B cell (primary cell): ENCODE measurements around the gene TMEM273. TPM values are rescaled to one million over a fixed set of nuclear protein-coding genes. Genes with fewer than 3 reads are reported as not detected.

ENCODE experiments used
- ATAC-seq: fragments of 200-7000 bp; cut with Tn5 transposase; one replicate; pipeline ENCODE4 v1.10.0; 2021; ENCODE audit warnings: low read depth, mild to moderate bottlenecking, moderate number of reproducible peaks, moderate library complexity
- CTCF ChIA-PET: fragments of 350-600 bp; sonication (Branson Sonifier 250); formaldehyde crosslinking; loops from one replicate; lab custom pipeline; 2021; ENCODE audit warnings: antibody characterized with exemption, inconsistent platforms; lab: Charles Lee
- POLR2A ChIA-PET: fragments of 350-600 bp; sonication (Branson Sonifier 250); formaldehyde crosslinking; loops from one replicate; lab custom pipeline; 2021; ENCODE audit warnings: antibody characterized with exemption; lab: Charles Lee
- DNase-seq: peaks from one replicate; pipeline ENCODE4 v3.0.0; 2013
- H2AFZ ChIP-seq: 2 replicates; pipeline ENCODE4 v1.6.1; 2012; ENCODE audit warnings: mild to moderate bottlenecking, low read depth, low read length; ENCODE audit not compliant: insufficient read depth, poor library complexity, severe bottlenecking
- H3K27ac ChIP-seq, 2 donors: 1 replicate in 1 of 2; 2 replicates in 1 of 2; pipeline ENCODE4 v1.5.1; 2012 to 2013; ENCODE audit warnings: low read length in 2 of 2, mild to moderate bottlenecking in 2 of 2, moderate library complexity in 1 of 2
- H3K27me3 ChIP-seq, 4 experiments: fragments of 200-600 bp in 1 of 4; sonication (generic) in 1 of 4; replicated peaks in 1 of 4; 1 replicate in 2 of 4; 2 replicates in 2 of 4; pipeline versions ENCODE4 v1.6.1 to v1.7.0; 2013 to 2016; ENCODE audit warnings: low read length in 3 of 4, mild to moderate bottlenecking in 2 of 4, mixed read lengths in 1 of 4, moderate library complexity in 1 of 4; ENCODE audit not compliant: insufficient read depth in 4 of 4, control insufficient read depth in 3 of 4; ENCODE audit errors: control extremely low read depth in 1 of 4
- H3K36me3 ChIP-seq, 2 experiments: replicated peaks in 1 of 2; 1 replicate in 1 of 2; 2 replicates in 1 of 2; pipeline versions ENCODE4 v1.6.1 to v1.7.1; 2013; ENCODE audit warnings: low read length in 1 of 2; ENCODE audit not compliant: insufficient read depth in 2 of 2, control insufficient read depth in 1 of 2; ENCODE audit errors: control extremely low read depth in 1 of 2, extremely low read depth in 1 of 2
- H3K4me1 ChIP-seq, 2 donors: fragments of 200-600 bp in 1 of 2; sonication (generic) in 1 of 2; 1 replicate in 1 of 2; 2 replicates in 1 of 2; pipeline versions ENCODE4 v1.5.1 to v1.6.1; 2013 to 2017; ENCODE audit warnings: low read length in 2 of 2; ENCODE audit not compliant: control insufficient read depth in 2 of 2, insufficient read depth in 2 of 2
- H3K4me2 ChIP-seq: replicated peaks from 2 replicates; pipeline ENCODE3; 2012; ENCODE audit warnings: mild to moderate bottlenecking, low read depth, low read length; ENCODE audit not compliant: poor library complexity, severe bottlenecking
- H3K4me3 ChIP-seq, 5 experiments: fragments of 200-600 bp in 1 of 5; sonication (generic) in 1 of 5; 1 replicate in 3 of 5; 2 replicates in 2 of 5; pipeline versions ENCODE4 v1.5.1 to v1.7.0; 2011 to 2016; ENCODE audit warnings: low read length in 4 of 5, mild to moderate bottlenecking in 4 of 5, low read depth in 2 of 5, control low read depth in 1 of 5, moderate library complexity in 1 of 5; ENCODE audit not compliant: insufficient read depth in 1 of 5; ENCODE audit errors: control extremely low read depth in 1 of 5, extremely low read depth in 1 of 5
- H3K79me2 ChIP-seq: fragments of 200-600 bp; sonication (generic); one replicate; pipeline ENCODE4 v1.6.0; 2016; ENCODE audit warnings: low read length; ENCODE audit not compliant: control insufficient read depth, insufficient read depth
- H3K9ac ChIP-seq: fragments of 200-600 bp; sonication (generic); 2 replicates; pipeline ENCODE4 v1.6.1; 2017; ENCODE audit warnings: mild to moderate bottlenecking, low read length, moderate library complexity
- H3K9me3 ChIP-seq, 3 donors: one replicate each; pipeline versions ENCODE4 v1.6.1 to v1.7.1; 2013; ENCODE audit warnings: low read length in 2 of 3; ENCODE audit not compliant: control insufficient read depth in 2 of 3, insufficient read depth in 1 of 3; ENCODE audit errors: control extremely low read depth in 1 of 3
- H4K20me1 ChIP-seq: 2 replicates; pipeline ENCODE4 v1.6.0; 2012; ENCODE audit warnings: mild to moderate bottlenecking, low read length; ENCODE audit not compliant: insufficient read depth, control insufficient read depth, poor library complexity, severe bottlenecking
- H3K27ac Mint-ChIP-seq: one replicate; pipeline ENCODE4 v1.8.0; 2021; ENCODE audit warnings: mixed read lengths
- H3K27me3 Mint-ChIP-seq: one replicate; pipeline ENCODE4 v1.8.0; 2021; ENCODE audit warnings: mixed read lengths
- H3K4me1 Mint-ChIP-seq: one replicate; pipeline ENCODE4 v1.8.0; 2021; ENCODE audit warnings: mixed read lengths
- H3K4me3 Mint-ChIP-seq: one replicate; pipeline ENCODE4 v1.8.0; 2021; ENCODE audit warnings: mixed read lengths
- H3K9me3 Mint-ChIP-seq: one replicate; pipeline ENCODE4 v1.8.0; 2022; ENCODE audit warnings: mixed read lengths; ENCODE audit not compliant: insufficient read depth
- CTCF ChIP-seq: fragments of 200-600 bp; IDR thresholded peaks from one replicate; pipeline ENCODE4 v1.8.0; 2022; ENCODE audit warnings: antibody characterized with exemption, mild to moderate bottlenecking
- EZH2 ChIP-seq: IDR thresholded peaks from 2 replicates; pipeline ENCODE4 v1.6.1; 2012; ENCODE audit warnings: borderline replicate concordance, low read depth, mild to moderate bottlenecking, moderate library complexity, low read length; ENCODE audit not compliant: insufficient read depth, poor library complexity, severe bottlenecking
- WGBS: methylation state at CpG from one replicate; pipeline ENCODE4 v1.1.5; 2013; ENCODE audit warnings: missing lambda C conversion rate; ENCODE audit not compliant: insufficient coverage; 5-methylcytosine and 5-hydroxymethylcytosine counted together
- intact Hi-C: fragments of 100-400 bp; cut with micrococcal nuclease; formaldehyde crosslinking; loops from one replicate; pipeline ENCODE4 v1.10.0; 2022
- polyA plus RNA-seq: library from polyadenylated mRNA; depleted of rRNA; stranded (reverse); fragments of >200 nt; gene quantifications from 2 replicates; pipeline ENCODE4 v1.2.3, GENCODE V29; 2012
- total RNA-seq, 2 donors: library from RNA; stranded (reverse); fragments of 120-200 nt in 1 of 2; gene quantifications; 1 replicate in 1 of 2; 2 replicates in 1 of 2; pipeline versions ENCODE4 v1.2.3 to v1.2.4, GENCODE V29; 2013 to 2022

TMEM273 gene
- total and polyA plus RNA-seq, 2 donors (not counting 1 experiment from before 2014, with no cell fraction given), result 36.0 to 36.4 TPM

GRCh38 chr10:49105076-49105475 is 83.1 kb downstream of the TMEM273 start:
- no peak overlapping the region for H3K4me3 Mint-ChIP-seq
- H3K4me3 ChIP-seq, result no peak overlapping the region
- H4K20me1 ChIP-seq, result no peaks in the 10 kb centered on the region
- DNase-seq (no peak), ATAC-seq (no peak)
- H3K27ac Mint-ChIP-seq, result no peak overlapping the region
- H3K4me1 ChIP-seq, result no peaks in the 10 kb centered on the region
- no peaks in the 10 kb centered on the region for H3K36me3 ChIP-seq
- H3K4me1 Mint-ChIP-seq, result no peaks in the 10 kb centered on the region
- H3K79me2 ChIP-seq, result no peaks in the 10 kb centered on the region
- TF ChIP-seq EZH2 (no peak), CTCF (no peak)
- no peak overlapping the region for H3K9ac ChIP-seq
- peaks cover 0 to 13% (median 2%) of the 10 kb centered on the region in 4 experiments for H3K27me3 ChIP-seq
- no peaks in the 10 kb centered on the region for H3K9me3 ChIP-seq
- H2AFZ ChIP-seq, result no peak overlapping the region
- CTCF ChIA-PET, result no interaction called here
- POLR2A ChIA-PET, result no interaction called here
- H3K9me3 Mint-ChIP-seq, result no peaks in the 10 kb centered on the region
- no peak overlapping the region for H3K27ac ChIP-seq
- H3K27me3 Mint-ChIP-seq, result peaks cover 18% of the 10 kb centered on the region
- 93% methylated on average over 4 of the region's 4 CpGs for WGBS
- H3K4me2 ChIP-seq, result no peak overlapping the region
- intact Hi-C loops, result no loop called here

Other genes with a start within 250 kb of the TMEM273 start
- not detected in 2 replicates for gene LRRC18, start 248.6 kb downstream of the TMEM273 start, total RNA-seq
- not detected in 2 replicates for gene LRRC18, start 248.6 kb downstream of the TMEM273 start, polyA plus RNA-seq
- gene VSTM4, start 72.9 kb downstream of the TMEM273 start, total RNA-seq, result not detected in 2 replicates
- gene VSTM4, start 72.9 kb downstream of the TMEM273 start, polyA plus RNA-seq, result not detected in 2 replicates
- gene FAM170B, start 54.4 kb downstream of the TMEM273 start, total RNA-seq, result not detected in 2 replicates
- not detected in 2 replicates for gene FAM170B, start 54.4 kb downstream of the TMEM273 start, polyA plus RNA-seq
- gene C10orf71, start 110.8 kb upstream of the TMEM273 start, total RNA-seq, result not detected in 2 replicates
- not detected in 2 replicates for gene C10orf71, start 110.8 kb upstream of the TMEM273 start, polyA plus RNA-seq
- not detected in 2 replicates for gene DRGX, start 207.7 kb upstream of the TMEM273 start, total RNA-seq
- gene DRGX, start 207.7 kb upstream of the TMEM273 start, polyA plus RNA-seq, result not detected in 2 replicates